K562 (cell line): ENCODE measurements around the gene DTNBP1. TPM values are rescaled to one million over a fixed set of nuclear protein-coding genes. Genes with fewer than 3 reads are reported as not detected.

Experiments used
- ATAC-seq: fragments of 200-7000 bp; cut with Tn5 transposase; 3 replicates; pipeline ENCODE4 v1.9.1; 2020; ENCODE audit warnings: moderate library complexity
- BruUV-seq: library from RNA; stranded (reverse); fragments of 400-500 nt; replicated peaks from 2 replicates; lab custom pipeline; 2021; lab: Mats Ljungman, UMichigan
- CTCF ChIA-PET: fragments of 300-600 bp; formaldehyde crosslinking; extraction: SDS; loops from one replicate; lab custom pipeline; 2021; ENCODE audit warnings: low intra/inter-chr PET ratio; lab: Yijun Ruan, JAX
- POLR2A ChIA-PET: fragments of 300-600, 350-650 bp; sonication (Branson Sonifier 250); formaldehyde crosslinking; extraction: SDS; loops from one replicate; lab custom pipeline; 2021; ENCODE audit warnings: antibody characterized with exemption, inconsistent platforms; lab: Yijun Ruan, JAX
- DNase-seq, 4 experiments: peaks; one replicate each; pipeline versions ENCODE4 v3.0.0 to v3.0.0-alpha.2; 2011 to 2018; ENCODE audit warnings: low spot score in 3 of 4, mixed read lengths in 3 of 4; ENCODE audit errors: extremely low read depth in 1 of 4
- FAIRE-seq: peaks from 2 replicates; lab custom pipeline; 2011; peaks lifted over from hg19 to GRCh38; lab: Jason Lieb, UNC
- H2AFZ ChIP-seq: 2 replicates; pipeline ENCODE4 v1.6.0; 2011; ENCODE audit warnings: low read depth, low read length, control low read depth, inconsistent platforms
- H3K27ac ChIP-seq: fragments of 200-600 bp; 3 replicates; pipeline ENCODE4 v1.8.0; 2011; ENCODE audit warnings: low read depth, mild to moderate bottlenecking, control low read depth, inconsistent platforms, low read length, moderate library complexity, mixed read lengths; ENCODE audit errors: extremely low read depth
- H3K27me3 ChIP-seq, 2 experiments: fragments of 300-600 bp in 1 of 2; 2 replicates in 1 of 2; 3 replicates in 1 of 2; pipeline versions ENCODE4 v1.6.0 to v1.8.0; 2011; ENCODE audit warnings: inconsistent platforms in 2 of 2, low read length in 2 of 2, mild to moderate bottlenecking in 1 of 2, mixed read lengths in 1 of 2, moderate library complexity in 1 of 2; ENCODE audit not compliant: control insufficient read depth in 2 of 2, insufficient read depth in 2 of 2
- H3K36me3 ChIP-seq: fragments of 300-600 bp; 3 replicates; pipeline ENCODE4 v1.8.0; 2011; ENCODE audit warnings: mild to moderate bottlenecking, low read length, inconsistent platforms; ENCODE audit not compliant: control insufficient read depth, insufficient read depth
- H3K4me1 ChIP-seq, 2 experiments: fragments of 200-600 bp in 1 of 2; replicated peaks in 1 of 2; 2 replicates in 1 of 2; 3 replicates in 1 of 2; pipeline versions ENCODE4 v1.5.1 to v1.8.0; 2011; ENCODE audit warnings: inconsistent platforms in 2 of 2, low read length in 2 of 2, mild to moderate bottlenecking in 1 of 2, mixed read lengths in 1 of 2, moderate library complexity in 1 of 2; ENCODE audit not compliant: control insufficient read depth in 2 of 2, insufficient read depth in 2 of 2
- H3K4me2 ChIP-seq: 2 replicates; pipeline ENCODE4 v1.6.1; 2011; ENCODE audit warnings: low read length, control low read depth, inconsistent platforms, mixed read lengths; ENCODE audit not compliant: insufficient read depth
- H3K4me3 ChIP-seq: fragments of 200-600 bp; sonication (generic), shearing (Covaris generic); 2 replicates; pipeline ENCODE4 v1.5.1; 2016; ENCODE audit warnings: control low read depth, inconsistent platforms
- H3K79me2 ChIP-seq: fragments of 200-600 bp; 3 replicates; pipeline ENCODE4 v1.8.0; 2011; ENCODE audit warnings: low read length, inconsistent platforms; ENCODE audit not compliant: control insufficient read depth, insufficient read depth
- H3K9ac ChIP-seq, 2 experiments: 2 replicates each; pipeline versions ENCODE4 v1.6.0 to v1.6.1; 2011; ENCODE audit warnings: low read depth in 2 of 2, low read length in 2 of 2, control low read depth in 1 of 2, inconsistent platforms in 1 of 2, mild to moderate bottlenecking in 1 of 2, mixed read lengths in 1 of 2; ENCODE audit not compliant: insufficient read depth in 1 of 2
- H3K9me1 ChIP-seq: one replicate; pipeline ENCODE4 v1.6.0; 2011; ENCODE audit warnings: inconsistent platforms, mild to moderate bottlenecking, low read length, moderate library complexity; ENCODE audit not compliant: control insufficient read depth, insufficient read depth
- H3K9me3 ChIP-seq: replicated peaks from 2 replicates; pipeline ENCODE4 v1.5.1; 2011; ENCODE audit warnings: low read depth, low read length, inconsistent platforms; ENCODE audit not compliant: control insufficient read depth, insufficient read depth
- H4K20me1 ChIP-seq: replicated peaks from 2 replicates; pipeline ENCODE4 v1.6.1; 2011; ENCODE audit warnings: low read length, inconsistent platforms, mixed read lengths; ENCODE audit not compliant: control insufficient read depth, insufficient read depth
- BCOR ChIP-seq: fragments of 450-650 bp; IDR thresholded peaks from 2 replicates; pipeline ENCODE4 v1.6.1; 2016
- EHMT2 ChIP-seq: fragments of 450-650 bp; IDR thresholded peaks from 2 replicates; pipeline ENCODE4 v1.6.1; 2018; ENCODE audit warnings: antibody characterized with exemption
- ELF4 ChIP-seq: fragments of 450-650 bp; formaldehyde crosslinking; IDR thresholded peaks from 2 replicates; pipeline ENCODE4 v1.4.0; 2022; ENCODE audit warnings: missing genetic modification characterization
- FOXP1 ChIP-seq: sonication (generic); formaldehyde crosslinking; IDR thresholded peaks from 2 replicates; pipeline ENCODE4 v1.8.0; 2022; ENCODE audit warnings: mild to moderate bottlenecking, missing genetic modification reagents
- JUN ChIP-seq, 2 experiments: sonication (generic) in 1 of 2; formaldehyde crosslinking in 1 of 2; IDR thresholded peaks; 2 replicates each; pipeline versions ENCODE4 v1.6.1 to v1.8.0; 2012 to 2022; ENCODE audit warnings: borderline replicate concordance in 2 of 2, mild to moderate bottlenecking in 2 of 2, improper control_type of control experiment in 1 of 2, low read depth in 1 of 2, low read length in 1 of 2, missing genetic modification reagents in 1 of 2
- JUNB ChIP-seq: fragments of 450-650 bp; formaldehyde crosslinking; conservative IDR thresholded peaks from 2 replicates; pipeline ENCODE4 v1.4.0; 2020; ENCODE audit warnings: mild to moderate bottlenecking
- MCM3 ChIP-seq: fragments of 450-650 bp; IDR thresholded peaks from 2 replicates; pipeline ENCODE4 v1.6.1; 2016
- RFX1 ChIP-seq: fragments of 450-650 bp; IDR thresholded peaks from 2 replicates; pipeline ENCODE4 v1.6.1; 2016; ENCODE audit warnings: mild to moderate bottlenecking, moderate library complexity
- SP1 ChIP-seq: sonication (generic); formaldehyde crosslinking; IDR thresholded peaks from 2 replicates; pipeline ENCODE4 v1.8.1; 2022; ENCODE audit warnings: mild to moderate bottlenecking, missing genetic modification reagents
- ZNF140 ChIP-seq: fragments of 250-450 bp; sonication (Bioruptor Pico); IDR thresholded peaks from 2 replicates; pipeline ENCODE4 v1.8.0; 2021; ENCODE audit warnings: moderate library complexity, mild to moderate bottlenecking, inconsistent platforms
- ZNF766 ChIP-seq: fragments of 200-800 bp; sonication (Bioruptor generic); conservative IDR thresholded peaks from 2 replicates; pipeline ENCODE4 v1.6.1; 2016; ENCODE audit warnings: missing genetic modification characterization, missing compliant biosample characterization
- ZZZ3 ChIP-seq: fragments of 450-650 bp; IDR thresholded peaks from 2 replicates; pipeline ENCODE4 v1.6.1; 2016; ENCODE audit warnings: antibody characterized with exemption, mild to moderate bottlenecking, moderate library complexity
- WGBS: fragments of 100-300 bp; shearing (Covaris generic); methylation state at CpG from one replicate; pipeline ENCODE4 v1.1.6; 2016; ENCODE audit warnings: low coverage, mixed read lengths; ENCODE audit not compliant: insufficient coverage; ENCODE audit errors: missing lambda C conversion rate; 5-methylcytosine and 5-hydroxymethylcytosine counted together
- in situ Hi-C: fragments of 300-500 bp; cut with MboI; formaldehyde crosslinking; loops from 4 replicates; pipeline ENCODE4 v1.15.0; 2018; ENCODE audit warnings: inconsistent platforms, mixed read lengths
- intact Hi-C: fragments of 100-400 bp; cut with micrococcal nuclease; formaldehyde crosslinking; loops from 2 replicates; pipeline ENCODE4 v1.14.2; 2022
- polyA plus RNA-seq, 8 experiments: library from polyadenylated mRNA; depleted of rRNA in 4 of 8; stranded (reverse) in 5 of 8; unstranded in 3 of 8; fragments of >200 nt; fragmentation: Nextera tagmentation in 2 of 8; fragmentation: Illumina TruSeq in 1 of 8; extraction: Ambion mirVana in 2 of 8; extraction: Trizol in 1 of 8; gene quantifications; 2 replicates each; pipeline versions ENCODE4 v1.2.1 to v1.2.3, GENCODE V29; 2011 to 2014; ENCODE audit warnings: inconsistent platforms in 1 of 8, missing spikeins in 1 of 8
- total RNA-seq, 7 experiments: library from RNA; depleted of rRNA in 6 of 7; stranded (reverse); fragments of >200 nt in 6 of 7; fragmentation: Illumina TruSeq in 2 of 7; extraction: Trizol in 2 of 7; gene quantifications; 2 replicates each; pipeline versions ENCODE4 v1.2.1 to v1.2.3, GENCODE V29; 2011 to 2021; ENCODE audit warnings: low replicate concordance in 1 of 7
- TF ChIP-seq, protein P1 (sequence below), 2 experiments: IDR thresholded peaks in 1 of 2; conservative IDR thresholded peaks in 1 of 2; 2 replicates each; pipeline ENCODE4 v1.6.1; 2016; ENCODE audit warnings: low read depth in 2 of 2, mild to moderate bottlenecking in 1 of 2, missing compliant biosample characterization in 1 of 2, missing genetic modification characterization in 1 of 2, moderate library complexity in 1 of 2
- TF ChIP-seq, protein P2 (sequence below): fragments of 450-650 bp; IDR thresholded peaks from 2 replicates; pipeline ENCODE4 v1.6.1; 2016; ENCODE audit warnings: antibody characterized with exemption
- TF ChIP-seq, protein P3 (sequence below): fragments of 450-650 bp; IDR thresholded peaks from 2 replicates; pipeline ENCODE4 v1.6.1; 2018; ENCODE audit not compliant: partially characterized antibody

Gene DTNBP1
- total and polyA plus RNA-seq, 9 of the 15 experiments (the other 6 are each of a cell fraction or from before 2014, with no cell fraction given): 16.7 to 54.5 (median 21.4) TPM

DNA sequence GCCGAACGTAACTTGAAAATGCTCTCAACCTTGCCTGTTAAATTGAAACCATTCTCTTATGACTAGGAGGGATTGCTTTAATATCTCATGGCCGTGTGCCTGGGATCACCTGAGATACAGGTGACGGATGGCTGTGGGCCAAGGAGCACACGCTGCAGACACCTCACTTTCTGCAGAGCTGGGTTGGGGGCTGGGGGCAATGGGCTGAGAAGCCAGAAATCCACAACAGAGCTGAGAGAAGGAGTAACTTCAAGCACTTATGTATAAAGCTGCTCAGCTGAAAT is 170.9 kb downstream of the DTNBP1 start:
- peaks cover 5% of the 10 kb centered on the region for H3K9me1 ChIP-seq
- ChIA-PET CTCF (interaction anchor here (0.7 to 1.6 kb wide), 4 partner anchors 132 to 1347 kb away, joined by 3 to 8 read pairs (median 4); no protein-coding TSS in a partner anchor), POLR2A (no interaction called here)
- DNase-seq (no peak), FAIRE-seq (no peak), ATAC-seq (no peak)
- H3K4me2 ChIP-seq: no peak overlapping the region
- H3K4me3 ChIP-seq: no peak overlapping the region
- H3K79me2 ChIP-seq: 0 out of 3 replicates have a peak, but pooled peaks cover 8% of the 10 kb centered on the region
- BruUV-seq: no TSS peak
- intact Hi-C loops (loop anchor here (1.0 kb wide), 2 partner anchors 129 to 1281 kb away; no protein-coding TSS in a partner anchor), in situ Hi-C loops (no loop called here)
- peaks cover 6% of the 10 kb centered on the region; the same call in 1 of the 2 replicates for H4K20me1 ChIP-seq
- no peak overlapping the region for H3K27ac ChIP-seq
- peaks cover 71% of the 10 kb centered on the region; the same call in 2 of the 3 replicates for H3K36me3 ChIP-seq
- H2AFZ ChIP-seq: no peak overlapping the region
- no peaks in the 10 kb centered on the region for H3K27me3 ChIP-seq
- H3K9me3 ChIP-seq: no peaks in the 10 kb centered on the region
- peaks cover 2 to 8% of the 10 kb centered on the region in 2 experiments; a peak in 4 of 5 replicates for H3K4me1 ChIP-seq
- H3K9ac ChIP-seq: no peak overlapping the region
- WGBS: 76% methylated on average over 5 of the region's 5 CpGs
- no peak for TF ChIP-seq FOXP1 (CRISPR knock-in tag)
- no peak for TF ChIP-seq MCM3
- TF ChIP-seq, protein P1, sequence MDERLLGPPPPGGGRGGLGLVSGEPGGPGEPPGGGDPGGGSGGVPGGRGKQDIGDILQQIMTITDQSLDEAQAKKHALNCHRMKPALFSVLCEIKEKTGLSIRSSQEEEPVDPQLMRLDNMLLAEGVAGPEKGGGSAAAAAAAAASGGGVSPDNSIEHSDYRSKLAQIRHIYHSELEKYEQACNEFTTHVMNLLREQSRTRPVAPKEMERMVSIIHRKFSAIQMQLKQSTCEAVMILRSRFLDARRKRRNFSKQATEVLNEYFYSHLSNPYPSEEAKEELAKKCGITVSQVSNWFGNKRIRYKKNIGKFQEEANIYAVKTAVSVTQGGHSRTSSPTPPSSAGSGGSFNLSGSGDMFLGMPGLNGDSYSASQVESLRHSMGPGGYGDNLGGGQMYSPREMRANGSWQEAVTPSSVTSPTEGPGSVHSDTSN (CRISPR knock-in tag; IDR thresholded peaks at IDR 0.05; ENCODE audit: low read depth): no peak
- TF ChIP-seq, protein P1 (tag; conservative IDR thresholded peaks at IDR 0.05; ENCODE audit: low read depth): no peak
- no peak for TF ChIP-seq ELF4 (CRISPR knock-in tag)
- no peak for TF ChIP-seq EHMT2
- TF ChIP-seq SP1 (CRISPR knock-in tag): no peak
- no peak for TF ChIP-seq JUN (IDR thresholded peaks at IDR 0.05; ENCODE audit: borderline replicate concordance, low read depth, low read length)
- no peak for TF ChIP-seq JUN (CRISPR knock-in tag; IDR thresholded peaks at IDR 0.05; ENCODE audit: borderline replicate concordance)
- no peak for TF ChIP-seq ZNF140 (CRISPR knock-in tag)
- TF ChIP-seq JUNB (CRISPR knock-in tag): no peak
- TF ChIP-seq BCOR: no peak
- TF ChIP-seq RFX1: no peak
- TF ChIP-seq ZNF766: no peak
- TF ChIP-seq ZZZ3: no peak
- TF ChIP-seq, protein P2, sequence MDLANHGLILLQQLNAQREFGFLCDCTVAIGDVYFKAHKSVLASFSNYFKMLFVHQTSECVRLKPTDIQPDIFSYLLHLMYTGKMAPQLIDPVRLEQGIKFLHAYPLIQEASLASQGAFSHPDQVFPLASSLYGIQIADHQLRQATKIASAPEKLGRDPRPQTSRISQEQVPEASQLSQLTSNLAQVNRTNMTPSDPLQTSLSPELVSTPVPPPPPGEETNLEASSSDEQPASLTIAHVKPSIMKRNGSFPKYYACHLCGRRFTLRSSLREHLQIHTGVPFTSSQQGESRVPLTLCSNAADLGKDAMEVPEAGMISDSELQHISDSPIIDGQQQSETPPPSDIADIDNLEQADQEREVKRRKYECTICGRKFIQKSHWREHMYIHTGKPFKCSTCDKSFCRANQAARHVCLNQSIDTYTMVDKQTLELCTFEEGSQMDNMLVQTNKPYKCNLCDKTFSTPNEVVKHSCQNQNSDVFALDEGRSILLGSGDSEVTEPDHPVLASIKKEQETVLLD: no peak
- TF ChIP-seq, protein P3, sequence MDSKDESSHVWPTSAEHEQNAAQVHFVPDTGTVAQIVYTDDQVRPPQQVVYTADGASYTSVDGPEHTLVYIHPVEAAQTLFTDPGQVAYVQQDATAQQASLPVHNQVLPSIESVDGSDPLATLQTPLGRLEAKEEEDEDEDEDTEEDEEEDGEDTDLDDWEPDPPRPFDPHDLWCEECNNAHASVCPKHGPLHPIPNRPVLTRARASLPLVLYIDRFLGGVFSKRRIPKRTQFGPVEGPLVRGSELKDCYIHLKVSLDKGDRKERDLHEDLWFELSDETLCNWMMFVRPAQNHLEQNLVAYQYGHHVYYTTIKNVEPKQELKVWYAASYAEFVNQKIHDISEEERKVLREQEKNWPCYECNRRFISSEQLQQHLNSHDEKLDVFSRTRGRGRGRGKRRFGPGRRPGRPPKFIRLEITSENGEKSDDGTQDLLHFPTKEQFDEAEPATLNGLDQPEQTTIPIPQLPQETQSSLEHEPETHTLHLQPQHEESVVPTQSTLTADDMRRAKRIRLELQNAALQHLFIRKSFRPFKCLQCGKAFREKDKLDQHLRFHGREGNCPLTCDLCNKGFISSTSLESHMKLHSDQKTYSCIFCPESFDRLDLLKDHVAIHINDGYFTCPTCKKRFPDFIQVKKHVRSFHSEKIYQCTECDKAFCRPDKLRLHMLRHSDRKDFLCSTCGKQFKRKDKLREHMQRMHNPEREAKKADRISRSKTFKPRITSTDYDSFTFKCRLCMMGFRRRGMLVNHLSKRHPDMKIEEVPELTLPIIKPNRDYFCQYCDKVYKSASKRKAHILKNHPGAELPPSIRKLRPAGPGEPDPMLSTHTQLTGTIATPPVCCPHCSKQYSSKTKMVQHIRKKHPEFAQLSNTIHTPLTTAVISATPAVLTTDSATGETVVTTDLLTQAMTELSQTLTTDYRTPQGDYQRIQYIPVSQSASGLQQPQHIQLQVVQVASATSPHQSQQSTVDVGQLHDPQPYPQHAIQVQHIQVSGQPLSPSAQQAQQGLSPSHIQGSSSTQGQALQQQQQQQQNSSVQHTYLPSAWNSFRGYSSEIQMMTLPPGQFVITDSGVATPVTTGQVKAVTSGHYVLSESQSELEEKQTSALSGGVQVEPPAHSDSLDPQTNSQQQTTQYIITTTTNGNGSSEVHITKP: no peak
